IMR-90 (cell line): ENCODE results near the gene CCDC18. TPM values are rescaled to one million over a fixed set of nuclear protein-coding genes. Genes with fewer than 3 reads are reported as not detected.

Experiments used
- ATAC-seq: fragments of 200-7000 bp; cut with Tn5 transposase; 2 replicates; pipeline ENCODE4 v1.9.1; 2020; ENCODE audit warnings: low read depth, mild to moderate bottlenecking, moderate library complexity
- BruUV-seq: library from RNA; stranded (reverse); fragments of 400-500 nt; replicated peaks from 2 replicates; lab custom pipeline; 2021; lab: Mats Ljungman, UMichigan
- CTCF ChIA-PET: fragments of 300-600 bp; formaldehyde crosslinking; extraction: SDS; loops from one replicate; lab custom pipeline; 2021; ENCODE audit warnings: antibody characterized with exemption; lab: Yijun Ruan, JAX
- POLR2A ChIA-PET: fragments of 300-600 bp; sonication (Branson Sonifier 250); formaldehyde crosslinking; loops from one replicate; lab custom pipeline; 2022; ENCODE audit warnings: antibody characterized with exemption; ENCODE audit not compliant: unreplicated experiment; lab: Charles Lee
- DNase-seq: peaks from one replicate; pipeline ENCODE4 v3.0.0; 2013
- H2AFZ ChIP-seq: replicated peaks from 2 replicates; pipeline ENCODE3; 2013; ENCODE audit warnings: low read length, mild to moderate bottlenecking; ENCODE audit not compliant: poor library complexity
- H2AK5ac ChIP-seq: 2 replicates; pipeline ENCODE4 v1.6.1; 2013; ENCODE audit warnings: low read depth, low read length, inconsistent platforms
- H2AK9ac ChIP-seq: replicated peaks from 2 replicates; pipeline ENCODE3; 2013; ENCODE audit warnings: mild to moderate bottlenecking, low read depth, low read length, moderate library complexity; ENCODE audit not compliant: poor library complexity
- H2BK120ac ChIP-seq: 2 replicates; pipeline ENCODE4 v1.6.1; 2013; ENCODE audit warnings: low read depth, low read length, inconsistent platforms
- H2BK15ac ChIP-seq: 3 replicates; pipeline ENCODE4 v1.6.1; 2013; ENCODE audit warnings: low read depth, low read length, inconsistent platforms
- H2BK20ac ChIP-seq: 2 replicates; pipeline ENCODE4 v1.6.1; 2013; ENCODE audit warnings: low read depth, mild to moderate bottlenecking, inconsistent platforms, low read length, moderate library complexity
- H2BK5ac ChIP-seq: 2 replicates; pipeline ENCODE4 v1.6.1; 2013; ENCODE audit warnings: mild to moderate bottlenecking, low read depth, low read length, inconsistent platforms; ENCODE audit not compliant: poor library complexity, severe bottlenecking
- H3K14ac ChIP-seq: replicated peaks from 2 replicates; pipeline ENCODE4 v1.6.1; 2013; ENCODE audit warnings: low read depth, low read length, inconsistent platforms
- H3K18ac ChIP-seq: 2 replicates; pipeline ENCODE4 v1.6.1; 2013; ENCODE audit warnings: low read depth, low read length, control low read depth
- H3K23ac ChIP-seq: 2 replicates; pipeline ENCODE4 v1.6.1; 2013; ENCODE audit warnings: low read depth, low read length, inconsistent platforms
- H3K27ac ChIP-seq: 2 replicates; pipeline ENCODE4 v1.5.1; 2013; ENCODE audit warnings: mild to moderate bottlenecking, control low read depth, low read length; ENCODE audit not compliant: insufficient read depth
- H3K27me3 ChIP-seq: 2 replicates; pipeline ENCODE4 v1.6.1; 2013; ENCODE audit warnings: low read length; ENCODE audit not compliant: control insufficient read depth, insufficient read depth
- H3K36me3 ChIP-seq: 2 replicates; pipeline ENCODE4 v1.6.1; 2013; ENCODE audit warnings: low read length, mixed read lengths; ENCODE audit not compliant: control insufficient read depth, insufficient read depth
- H3K4ac ChIP-seq: 2 replicates; pipeline ENCODE4 v1.6.1; 2013; ENCODE audit warnings: low read depth, low read length, inconsistent platforms
- H3K4me1 ChIP-seq: 2 replicates; pipeline ENCODE4 v1.6.1; 2013; ENCODE audit warnings: low read length, mixed read lengths; ENCODE audit not compliant: control insufficient read depth, insufficient read depth
- H3K4me2 ChIP-seq: 2 replicates; pipeline ENCODE4 v1.6.1; 2013; ENCODE audit warnings: low read depth, mild to moderate bottlenecking, control low read depth, low read length, moderate library complexity
- H3K4me3 ChIP-seq: 2 replicates; pipeline ENCODE4 v1.5.1; 2013; ENCODE audit warnings: low read depth, mild to moderate bottlenecking, control low read depth, low read length, moderate library complexity; ENCODE audit not compliant: insufficient read depth
- H3K56ac ChIP-seq: 2 replicates; pipeline ENCODE4 v1.6.1; 2013; ENCODE audit warnings: low read length, inconsistent platforms; ENCODE audit not compliant: insufficient read depth; ENCODE audit errors: extremely low read depth
- H3K79me1 ChIP-seq, 2 experiments: 2 replicates each; pipeline ENCODE4 v1.6.1; 2013; ENCODE audit warnings: low read length in 2 of 2, inconsistent platforms in 1 of 2, low read depth in 1 of 2
- H3K9ac ChIP-seq: 2 replicates; pipeline ENCODE4 v1.6.1; 2013; ENCODE audit warnings: low read depth, low read length, control low read depth
- H3K9me1 ChIP-seq: 2 replicates; pipeline ENCODE4 v1.6.1; 2013; ENCODE audit warnings: low read length, inconsistent platforms; ENCODE audit not compliant: insufficient read depth
- H3K9me3 ChIP-seq: 2 replicates; pipeline ENCODE4 v1.6.1; 2013; ENCODE audit warnings: low read length; ENCODE audit not compliant: control insufficient read depth, insufficient read depth
- H4K20me1 ChIP-seq: 2 replicates; pipeline ENCODE4 v1.6.1; 2013; ENCODE audit warnings: low read length, inconsistent platforms; ENCODE audit not compliant: insufficient read depth
- H4K5ac ChIP-seq: 2 replicates; pipeline ENCODE4 v1.6.1; 2013; ENCODE audit warnings: mild to moderate bottlenecking, low read depth, low read length, control low read depth
- H4K8ac ChIP-seq, 2 experiments: 2 replicates each; pipeline ENCODE4 v1.6.1; 2013; ENCODE audit warnings: low read depth in 2 of 2, low read length in 2 of 2, control low read depth in 1 of 2, inconsistent platforms in 1 of 2
- H4K91ac ChIP-seq: 2 replicates; pipeline ENCODE4 v1.6.1; 2013; ENCODE audit warnings: low read depth, low read length, inconsistent platforms; ENCODE audit not compliant: insufficient read depth
- BHLHE40 ChIP-seq: fragments of 150-350 bp; IDR thresholded peaks from 2 replicates; pipeline ENCODE4 v1.6.1; 2016; ENCODE audit warnings: mild to moderate bottlenecking, low read depth, low read length
- CEBPB ChIP-seq: IDR thresholded peaks from 2 replicates; pipeline ENCODE4 v1.6.1; 2012; ENCODE audit warnings: low read depth, low read length, improper control_type of control experiment
- CHD1 ChIP-seq: IDR thresholded peaks from 2 replicates; pipeline ENCODE4 v1.6.1; 2012; ENCODE audit warnings: low read depth, low read length, improper control_type of control experiment
- CTCF ChIP-seq: conservative IDR thresholded peaks from 2 replicates; pipeline ENCODE4 v1.5.1; 2012; ENCODE audit warnings: mild to moderate bottlenecking, low read depth, low read length, improper control_type of control experiment
- FOS ChIP-seq: fragments of 150-350 bp; IDR thresholded peaks from 2 replicates; pipeline ENCODE4 v1.6.1; 2016; ENCODE audit warnings: low read depth, low read length
- MAFK ChIP-seq: IDR thresholded peaks from 2 replicates; pipeline ENCODE4 v1.6.1; 2012; ENCODE audit warnings: low read depth, low read length, improper control_type of control experiment
- MAZ ChIP-seq: IDR thresholded peaks from 2 replicates; pipeline ENCODE4 v1.6.1; 2012; ENCODE audit warnings: low read depth, mild to moderate bottlenecking, low read length, improper control_type of control experiment, moderate library complexity, borderline replicate concordance
- MXI1 ChIP-seq: IDR thresholded peaks from 2 replicates; pipeline ENCODE4 v1.6.1; 2012; ENCODE audit warnings: low read depth, mild to moderate bottlenecking, low read length, moderate library complexity, borderline replicate concordance
- NFE2L2 ChIP-seq: fragments of 150-350 bp; IDR thresholded peaks from 2 replicates; pipeline ENCODE4 v1.6.1; 2016; ENCODE audit warnings: low read depth, mild to moderate bottlenecking, low read length
- POLR2A ChIP-seq: IDR thresholded peaks from 2 replicates; pipeline ENCODE4 v1.6.1; 2012; ENCODE audit warnings: mild to moderate bottlenecking, low read depth, low read length
- RCOR1 ChIP-seq: IDR thresholded peaks from 2 replicates; pipeline ENCODE4 v1.6.1; 2012; ENCODE audit warnings: mild to moderate bottlenecking, low read length, improper control_type of control experiment; ENCODE audit not compliant: insufficient replicate concordance
- RFX5 ChIP-seq: IDR thresholded peaks from 2 replicates; pipeline ENCODE4 v1.8.0; 2012; ENCODE audit warnings: low read depth, mild to moderate bottlenecking, low read length, moderate library complexity
- WGBS, 2 experiments: methylation state at CpG; one replicate each; pipeline versions ENCODE4 v1.1.5 to v1.1.7; 2013; ENCODE audit warnings: missing lambda C conversion rate in 2 of 2; ENCODE audit not compliant: insufficient read length in 1 of 2; ENCODE audit errors: extremely low coverage in 2 of 2; 5-methylcytosine and 5-hydroxymethylcytosine counted together
- dilution Hi-C: fragments of 300-500 bp; cut with HindIII; formaldehyde crosslinking; loops from one replicate; pipeline ENCODE4 v1.14.3; 2018; ENCODE audit warnings: low sequenced_read_pairs; ENCODE audit not compliant: unreplicated experiment
- in situ Hi-C: fragments of 300-500 bp; cut with MboI; formaldehyde crosslinking; loops from 3 replicates; pipeline ENCODE4 v1.14.3; 2019; ENCODE audit warnings: low sequenced_read_pairs, inconsistent platforms, mixed read lengths
- intact Hi-C: fragments of 100-400 bp; cut with micrococcal nuclease; formaldehyde crosslinking; loops from 2 replicates; pipeline ENCODE4 v1.10.0; 2022
- polyA plus RNA-seq, 3 experiments: library from polyadenylated mRNA; depleted of rRNA; stranded (reverse); fragments of >200 nt; gene quantifications; 2 replicates each; pipeline ENCODE4 v1.2.3, GENCODE V29; 2012; ENCODE audit warnings: low replicate concordance in 1 of 3
- total RNA-seq: library from RNA; depleted of rRNA; stranded (reverse); fragments of >200 nt; gene quantifications from 2 replicates; pipeline ENCODE4 v1.2.3, GENCODE V29; 2012

The CCDC18 gene
- total and polyA plus RNA-seq, 2 of the 4 experiments (the other 2 are of a cell fraction) = 5.5 to 7.3 TPM

GRCh38 chr1:93190432-93190831 lies 9.9 kb downstream of the CCDC18 start:
- Histone ChIP-seq H2BK20ac (no peak overlapping the region), H3K4me1 (no peaks in the 10 kb centered on the region), H3K36me3 (peaks cover 1% of the 10 kb centered on the region; the same call in 1 of the 2 replicates), H3K14ac (no peak overlapping the region), H3K18ac (no peak overlapping the region), H3K4ac (no peak overlapping the region), H3K4me2 (no peak overlapping the region), H2AK5ac (no peak overlapping the region), H3K79me1 (peaks cover 3 to 10% of the 10 kb centered on the region in 2 experiments; a peak in 3 of 4 replicates), H2AFZ (no peak overlapping the region), H3K9me1 (no peaks in the 10 kb centered on the region), H3K9ac (no peak overlapping the region), H2BK5ac (no peak overlapping the region), H3K23ac (no peak overlapping the region), H3K9me3 (no peaks in the 10 kb centered on the region), H3K27ac (no peak overlapping the region), H2AK9ac (no peak overlapping the region), H4K8ac (no peak overlapping the region), H3K27me3 (no peaks in the 10 kb centered on the region), H2BK15ac (no peak overlapping the region), H3K4me3 (no peak overlapping the region), H4K5ac (no peak overlapping the region), H3K56ac (no peak overlapping the region), H2BK120ac (no peak overlapping the region), H4K91ac (no peak overlapping the region), H4K20me1 (no peaks in the 10 kb centered on the region)
- TF ChIP-seq CTCF (no peak), CEBPB (no peak), NFE2L2 (no peak), FOS (no peak), MAZ (no peak), RCOR1 (no peak), BHLHE40 (no peak), MXI1 (no peak), RFX5 (no peak), MAFK (no peak), POLR2A (no peak), CHD1 (no peak)
- WGBS, 2 experiments = no CpG with 5 or more reads among the region's 3 CpGs
- ATAC-seq (no peak), DNase-seq (no peak)
- intact Hi-C loops (no loop called here), dilution Hi-C loops (no loop called here), in situ Hi-C loops (no loop called here)
- BruUV-seq = no TSS peak
- ChIA-PET POLR2A (no interaction called here), CTCF (no interaction called here)
